NCI-H2171 treated with DMSO at 0.1 percent for 48 hours (cell line): ENCODE results near the gene CLTA.
"Not testable (repeated sequence)": the region's sequence is repeated elsewhere in the genome, so short reads cannot be mapped to it uniquely, and the experiment has no call there.

Experiments
- DNase-seq: peaks from one replicate; lab custom pipeline; 2025; lab: John Stamatoyannopoulos, UW

The CLTA gene

DNA sequence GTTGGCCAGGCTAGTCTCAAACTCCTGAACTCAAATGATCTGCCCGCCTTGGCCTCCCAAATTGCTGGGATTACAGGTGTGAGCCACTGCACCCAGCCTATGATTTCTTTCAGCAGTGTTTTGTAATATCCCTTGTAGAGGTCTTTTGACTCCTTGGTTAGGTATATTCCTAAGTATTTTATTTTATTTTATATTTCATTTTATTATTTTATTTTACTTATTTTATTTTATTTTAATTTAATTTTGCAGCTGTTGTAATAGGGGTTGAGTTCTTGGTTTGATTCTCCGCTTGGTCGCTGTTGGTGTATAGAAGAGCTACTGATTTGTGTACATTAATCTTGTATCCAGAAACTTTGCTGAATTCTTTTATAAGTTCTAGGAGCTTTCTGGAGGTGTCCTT lies 49.0 kb downstream of the CLTA start:
- not testable (repeated sequence) for DNase-seq

- DNase-seq = no peak
Measured at GRCh38 chr9:36245906-36246305, 55.2 kb downstream of the CLTA start.

- no peak for DNase-seq
Measured at GRCh38 chr9:36247356-36247755, 56.6 kb downstream of the CLTA start.

GRCh38 chr9:36248061-36248460 lies 57.3 kb downstream of the CLTA start:
- DNase-seq = peak; percentile 18

- no peak for DNase-seq
Measured at GRCh38 chr9:36249189-36249588, 58.5 kb downstream of the CLTA start.

DNA sequence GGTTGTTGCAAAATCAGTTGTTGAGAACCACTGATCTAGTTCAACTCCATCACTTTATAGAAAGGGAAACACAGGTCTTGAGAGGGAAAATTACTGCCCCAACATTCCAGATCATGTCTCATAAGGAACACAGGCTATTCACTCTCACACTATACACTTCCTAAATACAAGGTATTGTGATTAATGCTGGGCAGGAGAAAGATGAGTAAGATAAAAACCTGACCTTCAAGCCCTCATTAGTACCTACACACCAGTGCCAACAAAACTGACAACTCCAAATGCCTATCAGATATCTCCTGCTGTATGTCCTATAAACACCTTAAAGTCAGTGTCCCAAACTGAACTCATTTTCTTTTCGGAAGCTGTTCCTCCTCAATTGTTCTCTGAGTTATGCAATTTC lies 59.4 kb downstream of the CLTA start:
- no peak for DNase-seq

- no peak for DNase-seq
Measured at GRCh38 chr9:36251428-36251827, 60.7 kb downstream of the CLTA start.

GRCh38 chr9:36258208-36258995 lies 67.7 kb downstream of the CLTA start, which contains the start of gene GNE:
Gene GNE (minus strand): TSS chr9:36258448. CDS start chr9:36249355, 9,093 bp downstream.
- peak; percentile 75 for DNase-seq

DNA sequence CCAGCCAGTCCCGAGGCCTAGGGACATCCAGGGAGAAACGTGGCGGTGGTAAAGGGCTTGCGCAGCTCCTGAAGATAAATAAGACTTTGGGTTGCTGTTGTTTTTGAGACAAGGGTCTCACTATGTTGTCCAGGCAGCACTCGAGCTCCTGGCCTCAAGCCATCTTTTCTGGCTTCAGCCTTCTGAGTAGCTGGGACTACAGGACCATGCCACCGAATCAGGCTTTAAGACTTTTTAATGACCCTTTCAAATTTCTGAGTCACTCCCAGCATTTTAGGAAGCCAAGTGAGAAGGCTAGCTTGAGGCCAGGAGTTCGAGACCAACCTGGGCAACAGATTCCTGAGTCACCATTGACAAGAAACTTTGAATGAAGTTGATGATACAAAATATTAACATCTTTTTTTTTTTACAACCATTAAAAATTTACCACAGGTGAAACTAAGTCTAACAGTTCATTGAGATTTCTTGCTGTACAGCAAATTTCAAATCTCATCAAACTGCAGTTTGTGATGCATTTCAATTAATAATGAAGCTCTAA lies 68.3 kb downstream of the CLTA start:
- DNase-seq = no peak
